NCI-H748 treated with DMSO at 0.1 percent for 48 hours (cell line): Measurements from ENCODE around the gene B4GALNT4.
"Not testable (repeated sequence)": the region's sequence is repeated elsewhere in the genome, so short reads cannot be mapped to it uniquely, and the experiment has no call there.

Experiments used
- DNase-seq: peaks from one replicate; lab custom pipeline; 2025; lab: John Stamatoyannopoulos, UW

Gene B4GALNT4

GRCh38 chr11:335779-336658 is 33.3 kb upstream of the B4GALNT4 start:
- DNase-seq, result no peak

GRCh38 chr11:336659-337198 is 32.6 kb upstream of the B4GALNT4 start:
- DNase-seq, result no peak

GRCh38 chr11:337711-338110 is 31.6 kb upstream of the B4GALNT4 start:
- DNase-seq, result no peak

- no peak for DNase-seq
Measured at GRCh38 chr11:339963-340362, 29.3 kb upstream of the B4GALNT4 start.

GRCh38 chr11:340539-341512 is 28.5 kb upstream of the B4GALNT4 start:
- DNase-seq, result no peak

- DNase-seq, result no peak
Measured at GRCh38 chr11:342328-342727, 27.0 kb upstream of the B4GALNT4 start.

GRCh38 chr11:344836-345578 is 24.3 kb upstream of the B4GALNT4 start:
- DNase-seq, result no peak

- DNase-seq, result no peak
Measured at GRCh38 chr11:346529-346928, 22.8 kb upstream of the B4GALNT4 start.

GRCh38 chr11:349270-349954 is 19.9 kb upstream of the B4GALNT4 start:
- DNase-seq, result not testable (repeated sequence)

- DNase-seq, result not testable (repeated sequence)
Measured at GRCh38 chr11:350033-350722, 19.1 kb upstream of the B4GALNT4 start.

GRCh38 chr11:350723-351255 is 18.5 kb upstream of the B4GALNT4 start:
- DNase-seq, result no peak

- DNase-seq, result no peak
Measured at GRCh38 chr11:351411-351810, 17.9 kb upstream of the B4GALNT4 start.

- no peak for DNase-seq
Measured at GRCh38 chr11:352456-353031, 16.8 kb upstream of the B4GALNT4 start.

GRCh38 chr11:353179-353873 is 16.0 kb upstream of the B4GALNT4 start:
- no peak for DNase-seq

- peak; percentile 30 for DNase-seq
Measured at GRCh38 chr11:355581-356458, 13.5 kb upstream of the B4GALNT4 start.

- no peak for DNase-seq
Measured at GRCh38 chr11:356610-357009, 12.7 kb upstream of the B4GALNT4 start.

GRCh38 chr11:357582-357981 is 11.7 kb upstream of the B4GALNT4 start:
- no peak for DNase-seq

GRCh38 chr11:358129-358800 is 11.0 kb upstream of the B4GALNT4 start:
- no peak for DNase-seq
